Upper lobe of left lung (tissue), 6 donors: ENCODE data around the gene LRP2BP. TPM values are rescaled to one million over a fixed set of nuclear protein-coding genes. Genes with fewer than 3 reads are reported as not detected.
"Not testable (repeated sequence)": the region's sequence is repeated elsewhere in the genome, so short reads cannot be mapped to it uniquely, and the experiment has no call there.

Experiments used
- ATAC-seq, 2 donors: fragments of 200-7000 bp; cut with Tn5 transposase; one replicate each; pipeline ENCODE4 v1.9.1; 2022; ENCODE audit warnings: mild to moderate bottlenecking in 2 of 2, moderate library complexity in 2 of 2; ENCODE audit not compliant: low FRiP score in 2 of 2
- DNase-seq, 2 donors: peaks; one replicate each; pipeline ENCODE4 v3.0.0-alpha.2; 2019 to 2020
- H3K27ac ChIP-seq, 4 donors: fragments of 200-600 bp; sonication (generic); one replicate each; pipeline ENCODE4 v1.5.1; 2016 to 2019
- H3K27me3 ChIP-seq, 4 donors: fragments of 200-600 bp; sonication (generic); one replicate each; pipeline ENCODE4 v1.5.1; 2017 to 2019
- H3K36me3 ChIP-seq, 4 donors: fragments of 200-600 bp; sonication (generic); one replicate each; pipeline ENCODE4 v1.5.1; 2016 to 2019
- H3K4me1 ChIP-seq, 4 donors: fragments of 200-600 bp; sonication (generic); one replicate each; pipeline ENCODE4 v1.5.1; 2018 to 2019
- H3K4me3 ChIP-seq, 4 donors: fragments of 200-600 bp; sonication (generic); one replicate each; pipeline ENCODE4 v1.5.1; 2017 to 2019; ENCODE audit warnings: mild to moderate bottlenecking in 2 of 4, moderate library complexity in 1 of 4
- H3K9me3 ChIP-seq, 4 donors: fragments of 200-600 bp; sonication (generic); one replicate each; pipeline ENCODE4 v1.5.1; 2018 to 2019
- EP300 ChIP-seq, 4 donors: sonication (generic); formaldehyde crosslinking; IDR thresholded peaks; one replicate each; pipeline ENCODE4 v1.5.1; 2017; ENCODE audit warnings: antibody characterized with exemption in 4 of 4, control low read depth in 2 of 4
- POLR2A ChIP-seq, 4 donors: fragments of 450-650 bp; IDR thresholded peaks; one replicate each; pipeline ENCODE4 v1.5.1; 2016 to 2017; ENCODE audit warnings: antibody characterized with exemption in 4 of 4, mild to moderate bottlenecking in 2 of 4
- POLR2AphosphoS5 ChIP-seq, 2 donors: sonication (generic); formaldehyde crosslinking; IDR thresholded peaks; one replicate each; pipeline ENCODE4 v1.5.1; 2017; ENCODE audit warnings: antibody characterized with exemption in 2 of 2
- WGBS, 2 donors: methylation state at CpG; one replicate each; pipeline ENCODE4 v1.1.5; 2017 to 2018; 5-methylcytosine and 5-hydroxymethylcytosine counted together
- total RNA-seq, 6 donors: library from RNA; depleted of rRNA in 4 of 6; stranded (reverse); fragments of >200 nt in 4 of 6; gene quantifications; one replicate each; pipeline versions ENCODE4 v1.1.0 to v1.2.1, GENCODE V29; 2016 to 2021
- TF ChIP-seq, protein P1 (sequence below), 6 experiments: fragments of 450-650 bp in 4 of 6; fragments of 200-600 bp in 2 of 6; sonication (generic) in 2 of 6; IDR thresholded peaks; one replicate each; pipeline ENCODE4 v1.5.1; 2016 to 2019; ENCODE audit warnings: antibody characterized with exemption in 6 of 6
- donor health status: DM: no; HTN: no; CAD: no; lungs with moderate emphysema.
- donor health status: DM: no; HTN: yes; CAD: no; lungs with severe emphysema.

The LRP2BP gene
- total RNA-seq, 6 donors from 2014 or later: 0.40 to 4.7 (median 1.3) TPM

DNA sequence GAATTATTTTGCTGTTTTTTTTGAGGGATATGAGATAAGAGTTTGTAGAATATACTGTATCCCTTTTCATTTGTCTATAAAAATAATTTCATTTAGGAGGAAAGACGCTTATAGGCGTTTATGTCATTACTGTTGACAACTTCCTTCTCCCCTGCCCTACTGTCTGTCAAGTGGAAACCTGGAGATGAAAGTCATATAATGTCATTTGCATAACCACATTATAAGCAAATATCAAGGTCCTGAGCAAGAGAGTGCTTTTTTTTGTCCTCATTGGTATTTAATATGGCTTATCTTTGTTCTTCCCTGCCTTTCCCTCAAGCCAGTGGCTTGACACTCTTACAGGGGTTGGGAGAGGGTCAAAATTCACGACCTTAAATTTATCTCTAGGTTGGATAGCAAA, 55.8 kb downstream of the LRP2BP start:
- WGBS, 2 donors: 76 to 86% methylated on average over 3 of the region's 3 CpGs
- Histone ChIP-seq H3K4me1 (peaks cover 0 to 14% (median 7%) of the 10 kb centered on the region in 4 donors), H3K9me3 (no peaks in the 10 kb centered on the region), H3K4me3 (no peak overlapping the region), H3K36me3 (peaks cover 0 to 27% (median 20%) of the 10 kb centered on the region in 4 donors), H3K27me3 (no peaks in the 10 kb centered on the region), H3K27ac (no peak overlapping the region)
- DNase-seq (no peak), ATAC-seq (no peak)
- TF ChIP-seq POLR2AphosphoS5 (IDR thresholded peaks at IDR 0.05) (no peak), EP300 (IDR thresholded peaks at IDR 0.05) (no peak), POLR2A (IDR thresholded peaks at IDR 0.05) (no peak)
- TF ChIP-seq, protein P1, sequence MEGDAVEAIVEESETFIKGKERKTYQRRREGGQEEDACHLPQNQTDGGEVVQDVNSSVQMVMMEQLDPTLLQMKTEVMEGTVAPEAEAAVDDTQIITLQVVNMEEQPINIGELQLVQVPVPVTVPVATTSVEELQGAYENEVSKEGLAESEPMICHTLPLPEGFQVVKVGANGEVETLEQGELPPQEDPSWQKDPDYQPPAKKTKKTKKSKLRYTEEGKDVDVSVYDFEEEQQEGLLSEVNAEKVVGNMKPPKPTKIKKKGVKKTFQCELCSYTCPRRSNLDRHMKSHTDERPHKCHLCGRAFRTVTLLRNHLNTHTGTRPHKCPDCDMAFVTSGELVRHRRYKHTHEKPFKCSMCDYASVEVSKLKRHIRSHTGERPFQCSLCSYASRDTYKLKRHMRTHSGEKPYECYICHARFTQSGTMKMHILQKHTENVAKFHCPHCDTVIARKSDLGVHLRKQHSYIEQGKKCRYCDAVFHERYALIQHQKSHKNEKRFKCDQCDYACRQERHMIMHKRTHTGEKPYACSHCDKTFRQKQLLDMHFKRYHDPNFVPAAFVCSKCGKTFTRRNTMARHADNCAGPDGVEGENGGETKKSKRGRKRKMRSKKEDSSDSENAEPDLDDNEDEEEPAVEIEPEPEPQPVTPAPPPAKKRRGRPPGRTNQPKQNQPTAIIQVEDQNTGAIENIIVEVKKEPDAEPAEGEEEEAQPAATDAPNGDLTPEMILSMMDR (IDR thresholded peaks at IDR 0.05): no peak

DNA sequence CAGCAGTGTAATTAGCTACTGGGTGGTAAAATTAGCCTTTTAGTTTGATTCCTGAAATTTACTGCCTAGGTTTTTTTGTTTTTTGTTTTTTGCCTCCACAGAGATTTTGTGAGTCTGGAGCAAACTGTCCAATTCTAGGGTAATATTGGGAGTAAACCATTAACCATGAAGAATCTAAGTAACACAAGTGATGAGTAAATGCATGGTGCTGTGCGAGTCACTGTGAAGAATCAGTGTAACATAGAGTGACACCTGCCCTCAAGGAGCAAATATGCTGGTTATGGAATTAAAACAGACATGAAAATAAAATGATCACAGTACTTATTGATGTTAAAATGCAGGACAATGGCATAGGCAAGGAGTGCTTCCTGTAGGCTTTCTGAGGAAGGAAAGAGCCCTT, 60.1 kb downstream of the LRP2BP start:
- no peak for DNase-seq
- TF ChIP-seq, protein P1 (IDR thresholded peaks at IDR 0.05): no peak
- TF ChIP-seq EP300 (IDR thresholded peaks at IDR 0.05) (no peak), POLR2AphosphoS5 (IDR thresholded peaks at IDR 0.05) (no peak), POLR2A (IDR thresholded peaks at IDR 0.05) (no peak)
- H3K36me3 ChIP-seq: peaks cover 0 to 9% (median 7%) of the 10 kb centered on the region in 4 donors
- no peaks in the 10 kb centered on the region for H3K27me3 ChIP-seq
- no peak for ATAC-seq
- H3K9me3 ChIP-seq: no peaks in the 10 kb centered on the region
- no peaks in the 10 kb centered on the region for H3K4me1 ChIP-seq
- H3K4me3 ChIP-seq: no peak overlapping the region
- 100% methylated on average over 1 of the region's 1 CpG for WGBS, 2 donors
- no peak overlapping the region for H3K27ac ChIP-seq

DNA sequence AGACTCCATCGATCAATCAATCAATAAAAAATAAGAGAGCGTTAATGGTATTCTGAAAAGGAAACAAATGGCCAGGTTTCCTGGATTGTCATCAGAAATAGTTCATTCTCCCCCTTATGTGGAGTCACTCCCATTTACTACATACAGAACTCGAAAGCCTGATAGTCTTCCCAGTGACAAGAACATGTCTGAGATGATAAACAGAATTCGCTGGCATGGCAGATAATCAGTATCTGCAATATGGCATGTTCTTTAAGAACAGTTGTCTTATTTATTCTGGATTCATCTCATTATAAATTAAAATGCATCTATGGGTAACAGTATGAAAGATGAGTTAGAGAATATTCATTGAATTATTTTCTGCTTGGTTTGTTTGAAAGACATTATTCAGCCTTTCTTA, 61.4 kb downstream of the LRP2BP start:
- no peak overlapping the region for H3K27ac ChIP-seq
- H3K4me3 ChIP-seq: no peak overlapping the region
- no peaks in the 10 kb centered on the region for H3K27me3 ChIP-seq
- TF ChIP-seq, protein P1 (IDR thresholded peaks at IDR 0.05): no peak
- TF ChIP-seq POLR2AphosphoS5 (IDR thresholded peaks at IDR 0.05) (no peak), POLR2A (IDR thresholded peaks at IDR 0.05) (no peak), EP300 (IDR thresholded peaks at IDR 0.05) (no peak)
- ATAC-seq: no peak
- no peak for DNase-seq
- H3K36me3 ChIP-seq: peaks cover 0 to 5% (median 0%) of the 10 kb centered on the region in 4 donors
- H3K9me3 ChIP-seq: no peaks in the 10 kb centered on the region
- no peaks in the 10 kb centered on the region for H3K4me1 ChIP-seq
- WGBS, 2 donors: 96 to 97% methylated on average over 4 of the region's 4 CpGs

DNA sequence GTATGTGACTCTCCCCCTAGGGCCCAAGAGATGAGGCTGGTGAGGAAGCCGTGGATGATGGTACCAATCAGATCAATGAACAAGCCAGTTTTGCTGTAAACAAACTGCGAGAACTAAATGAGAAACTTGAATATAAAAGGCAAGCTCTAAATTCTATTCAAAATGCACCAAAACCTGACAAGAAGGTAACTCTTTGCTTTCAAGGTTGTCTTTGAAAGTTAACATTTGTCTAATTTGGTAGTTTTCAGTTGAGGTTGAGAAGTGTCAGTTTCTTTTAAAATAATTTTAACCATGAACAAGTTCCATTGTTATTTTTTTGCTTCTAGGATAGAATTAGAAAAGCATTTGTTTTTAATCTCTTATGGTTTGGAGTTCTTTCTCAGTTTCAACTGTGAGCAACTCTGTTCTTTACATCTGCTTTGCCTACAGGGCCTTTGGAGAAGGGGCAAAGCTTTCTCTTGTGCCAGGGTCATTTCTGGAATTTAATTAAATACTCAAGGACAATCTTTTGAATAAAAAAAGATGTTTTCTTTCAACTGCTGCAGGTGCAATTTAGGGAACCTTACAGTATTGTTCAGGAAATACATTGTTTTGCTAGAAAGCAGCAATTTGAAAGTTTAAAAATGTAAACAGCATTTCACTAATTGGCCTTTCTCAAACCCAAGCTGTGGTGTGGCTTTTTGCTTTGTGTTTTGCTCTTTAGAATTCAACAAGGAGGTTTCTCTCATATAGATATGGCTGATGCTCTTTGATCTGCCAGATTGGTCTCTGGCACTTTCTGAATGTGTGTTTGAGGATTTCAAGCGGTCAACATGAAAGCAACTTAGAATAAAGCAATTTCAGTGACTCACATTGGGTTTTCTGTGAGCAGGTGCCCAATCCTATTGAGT, 62.9 kb downstream of the LRP2BP start:
- no peak for DNase-seq

DNA sequence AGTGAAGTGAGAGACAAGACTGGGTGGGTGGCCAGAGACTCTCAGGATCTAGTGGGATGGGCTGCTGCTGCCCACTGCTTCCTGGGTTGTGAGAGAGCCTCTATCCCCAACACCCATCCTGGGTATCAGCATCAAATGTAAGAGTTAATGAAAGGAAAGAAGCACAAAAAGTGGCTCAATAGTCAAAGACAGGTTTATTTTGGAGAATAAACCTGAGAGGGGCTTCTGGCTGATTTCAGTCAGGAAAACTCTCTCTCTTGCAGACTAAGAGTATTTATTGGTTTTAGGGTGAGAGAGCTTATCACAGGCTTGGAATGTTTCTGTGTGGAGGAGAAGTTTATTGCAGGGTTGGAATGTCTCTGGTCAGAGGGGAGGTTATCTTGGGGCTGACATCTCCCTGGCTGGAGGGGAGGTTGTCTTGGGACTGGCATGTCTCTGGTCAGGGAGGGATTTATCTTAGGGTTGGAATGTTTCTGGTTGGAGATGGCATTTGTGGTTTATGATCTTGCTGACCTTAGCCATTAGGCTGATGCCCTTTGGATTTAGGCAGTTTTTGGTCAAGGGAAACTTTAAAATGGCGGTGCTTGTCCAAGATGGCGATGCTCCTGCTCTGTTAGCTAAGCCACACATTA, 65.7 kb downstream of the LRP2BP start:
- 96 to 98% methylated on average over 2 of the region's 2 CpGs for WGBS, 2 donors
- not testable (repeated sequence) for H3K36me3 ChIP-seq, H3K27ac ChIP-seq, H3K4me3 ChIP-seq, H3K9me3 ChIP-seq, H3K27me3 ChIP-seq, H3K4me1 ChIP-seq, ATAC-seq, DNase-seq

More for the DNA sequence above, 62.9 kb downstream of the LRP2BP start:
- Histone ChIP-seq H3K27me3 (no peaks in the 10 kb centered on the region), H3K27ac (no peak overlapping the region), H3K4me3 (no peak overlapping the region), H3K9me3 (no peaks in the 10 kb centered on the region), H3K36me3 (peaks cover 0 to 5% (median 0%) of the 10 kb centered on the region in 4 donors), H3K4me1 (no peaks in the 10 kb centered on the region)
- 74 to 98% methylated on average over 3 of the region's 3 CpGs for whole genome bisulfite sequencing, 2 donors
- TF ChIP-seq POLR2A (IDR thresholded peaks at IDR 0.05): no peak
- TF ChIP-seq POLR2AphosphoS5 (IDR thresholded peaks at IDR 0.05): no peak
- TF ChIP-seq, protein P1 (IDR thresholded peaks at IDR 0.05): no peak
- TF ChIP-seq EP300 (IDR thresholded peaks at IDR 0.05): no peak
- no peak for ATAC-seq
